RKO (cell line): ENCODE data around the gene GOT2.
"Not testable (repeated sequence)": the region's sequence is repeated elsewhere in the genome, so short reads cannot be mapped to it uniquely, and the experiment has no call there.

Source experiments
- DNase-seq: peaks from one replicate; pipeline ENCODE4 v3.0.0-alpha.2; 2016; ENCODE audit warnings: low spot score

The GOT2 gene

DNA sequence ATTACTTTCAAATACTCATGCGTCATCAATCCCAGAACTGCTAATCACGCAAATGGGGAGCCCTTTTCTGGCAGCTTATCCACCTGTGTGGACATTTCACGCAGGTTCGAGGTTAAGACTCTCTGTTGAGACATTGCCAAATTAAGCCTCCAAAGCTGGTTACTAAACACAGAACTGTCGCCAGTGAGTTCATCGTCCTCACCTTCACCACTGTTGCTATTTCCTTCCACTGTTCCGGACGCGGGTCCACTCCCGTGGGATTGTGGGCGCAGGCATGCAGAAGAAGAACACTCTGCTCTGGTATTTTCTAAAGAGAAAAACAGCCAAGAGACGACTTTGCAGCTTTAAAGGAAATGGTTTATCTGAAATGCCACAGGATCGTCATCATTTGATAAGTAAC lies 16.1 kb downstream of the GOT2 start:
- DNase-seq, result no peak

DNA sequence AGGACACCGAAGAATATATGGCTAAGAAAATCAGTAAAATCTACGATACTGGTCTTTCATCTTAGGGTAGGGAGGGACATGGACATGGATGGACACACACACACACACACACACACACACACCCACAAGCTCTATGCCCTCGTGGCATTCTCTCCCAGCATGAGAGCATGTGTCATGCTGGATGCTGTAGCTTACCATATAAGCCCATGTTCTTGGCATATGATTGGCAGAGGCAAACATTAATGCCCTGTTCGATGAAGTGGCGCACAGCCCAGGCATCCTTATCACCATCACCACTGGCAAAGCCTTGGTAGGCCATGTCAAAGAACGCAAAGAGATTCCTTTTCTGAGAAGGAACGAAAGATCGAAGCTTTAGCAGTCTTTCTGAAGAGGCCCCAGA lies 17.6 kb downstream of the GOT2 start:
- DNase-seq, result no peak

DNA sequence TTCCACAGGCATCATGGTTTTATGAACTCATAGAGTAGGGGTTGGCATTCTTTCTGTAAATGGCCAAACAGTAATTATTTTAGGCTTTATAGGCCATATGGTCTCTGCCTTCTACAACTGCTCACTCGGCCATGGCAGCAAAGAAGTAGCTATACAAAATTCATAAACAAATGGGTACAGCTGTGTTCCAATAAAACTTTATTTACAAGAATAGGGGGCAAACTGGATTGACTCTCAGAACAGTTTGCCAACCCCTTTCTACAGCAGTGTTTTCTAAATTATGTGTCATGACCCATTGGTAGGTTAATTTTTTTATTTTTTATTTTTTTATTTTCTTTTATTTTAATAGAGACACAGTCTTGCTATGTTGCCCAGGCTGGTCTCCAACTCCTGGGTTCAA lies 20.4 kb downstream of the GOT2 start:
- no peak for DNase-seq

DNA sequence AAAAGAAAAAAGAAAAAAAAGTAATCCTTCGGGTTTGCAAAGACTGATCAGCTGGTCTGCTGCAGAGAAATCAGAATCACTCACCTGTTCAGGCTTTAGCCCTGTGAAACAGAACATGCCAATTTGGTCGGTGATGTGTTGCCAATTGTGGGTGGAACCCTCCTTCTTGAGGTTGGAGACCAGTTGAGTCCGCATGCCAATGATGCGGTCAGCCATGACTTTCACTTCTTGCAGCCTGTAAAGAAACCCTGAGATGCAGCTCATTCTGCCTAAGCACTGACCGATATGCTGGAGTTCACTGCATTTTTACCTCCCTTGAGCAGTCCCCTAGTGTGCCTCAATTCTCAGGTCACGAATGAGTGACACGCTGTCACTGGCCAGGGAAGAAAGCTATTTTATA lies 24.8 kb downstream of the GOT2 start:
- no peak for DNase-seq

DNA sequence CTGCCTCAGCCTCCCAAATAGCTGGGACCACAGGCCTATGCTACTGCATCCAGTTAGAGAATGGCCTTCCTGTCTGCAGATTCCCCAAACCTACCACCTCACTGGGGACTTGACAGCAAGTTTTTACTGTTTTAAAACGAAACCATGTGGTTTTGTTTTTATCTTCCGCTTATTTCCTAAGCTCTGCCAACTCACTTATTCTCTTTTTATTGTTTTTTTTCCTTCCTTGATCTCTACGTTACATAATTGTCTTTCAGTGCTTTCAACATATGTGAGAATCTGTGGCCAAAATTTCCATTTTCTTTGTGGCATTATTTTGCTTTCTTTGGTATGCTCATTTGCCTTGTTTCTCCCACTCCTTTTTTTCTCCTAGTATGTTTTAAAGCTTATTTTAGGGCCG lies 35.0 kb downstream of the GOT2 start:
- DNase-seq, result no peak

DNA sequence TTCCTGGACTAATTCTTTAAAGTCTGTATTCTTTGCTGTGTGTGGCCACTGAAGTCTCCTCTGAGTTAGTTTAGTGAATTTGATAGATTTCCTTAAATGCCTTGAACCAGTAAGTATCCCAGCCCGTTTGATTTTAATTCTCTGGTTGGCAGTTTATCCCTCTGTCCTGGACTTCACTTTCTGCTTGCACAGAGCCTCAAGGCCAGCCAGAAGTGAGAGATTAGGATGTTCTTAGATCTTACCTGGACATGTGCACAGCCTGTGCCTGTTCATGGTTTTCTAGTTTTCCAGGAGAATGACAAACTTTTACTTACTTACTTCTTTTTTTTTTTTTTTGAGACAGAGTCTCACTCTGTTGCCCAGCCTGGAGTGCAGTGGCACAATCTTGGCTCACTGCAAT lies 38.7 kb downstream of the GOT2 start:
- no peak for DNase-seq

DNA sequence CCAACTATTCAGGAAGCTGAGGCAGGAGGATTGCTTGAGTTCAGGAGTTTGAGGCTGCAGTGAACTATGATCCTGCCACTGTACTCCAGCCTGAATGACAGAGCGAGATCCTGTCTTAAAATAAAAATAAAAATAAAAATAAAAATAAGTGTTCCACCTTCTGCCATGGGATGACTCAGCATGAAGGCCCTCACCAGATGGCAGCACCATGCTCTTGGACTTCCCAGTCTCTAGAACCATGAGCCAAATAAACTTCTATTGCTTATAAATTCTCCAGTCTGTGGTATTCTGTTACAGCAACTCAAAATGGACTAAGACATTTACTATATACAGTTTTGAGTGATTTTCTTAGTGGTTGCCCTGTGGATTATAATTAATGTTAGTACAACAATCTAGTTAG lies 41.7 kb downstream of the GOT2 start:
- no peak for DNase-seq

DNA sequence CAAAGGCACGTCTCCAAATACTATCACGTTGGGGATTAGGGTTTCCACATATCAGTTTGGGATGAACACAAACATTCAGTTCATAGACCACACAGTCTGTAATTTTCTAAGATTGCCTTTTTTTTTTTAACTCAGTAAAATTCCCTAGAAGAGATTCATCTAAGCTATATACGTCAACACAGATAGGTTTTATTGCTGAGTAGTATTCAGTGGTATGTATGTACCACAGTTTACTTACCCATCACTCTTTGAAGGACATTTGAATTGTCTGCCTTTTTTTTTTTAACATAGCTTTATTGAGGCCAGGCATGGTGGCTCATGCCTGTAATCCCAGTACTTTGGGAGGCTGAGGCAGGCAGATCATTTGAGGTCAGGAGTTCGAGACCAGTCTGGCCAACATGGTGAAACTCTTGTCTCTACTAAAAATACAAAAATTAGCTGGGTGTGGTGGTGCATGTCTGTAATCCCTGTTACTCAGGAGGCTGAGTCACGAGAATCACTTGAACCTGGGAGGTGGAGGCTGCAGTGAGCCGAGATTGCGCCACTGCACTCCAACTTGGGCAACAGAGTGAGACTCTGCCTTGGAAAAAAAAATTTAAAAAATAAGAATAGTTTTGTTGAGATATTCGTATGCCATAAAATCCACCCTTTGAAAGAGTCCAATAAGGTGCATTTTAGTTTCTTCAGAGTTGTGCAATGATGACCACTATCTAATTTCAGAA lies 47.0 kb downstream of the GOT2 start:
- peak; percentile 29 for DNase-seq

DNA sequence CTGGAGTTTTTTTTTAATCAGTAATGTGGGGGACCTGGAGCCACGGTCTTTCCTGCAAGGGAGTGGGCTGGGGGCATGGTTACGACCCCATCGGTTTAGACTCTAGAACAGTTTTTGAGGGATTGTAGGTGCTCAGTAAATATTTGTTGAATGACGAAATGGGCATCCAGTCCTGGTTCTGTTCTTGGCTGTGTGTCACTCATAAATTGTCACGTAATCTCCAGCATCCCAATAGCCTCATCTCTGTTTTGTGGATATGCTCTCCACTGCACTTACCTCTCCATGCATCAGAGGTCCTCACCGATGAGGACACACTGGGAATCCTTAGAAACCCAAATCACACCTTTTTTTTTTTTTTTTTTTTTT lies 49.0 kb downstream of the GOT2 start:
- DNase-seq, result no peak

DNA sequence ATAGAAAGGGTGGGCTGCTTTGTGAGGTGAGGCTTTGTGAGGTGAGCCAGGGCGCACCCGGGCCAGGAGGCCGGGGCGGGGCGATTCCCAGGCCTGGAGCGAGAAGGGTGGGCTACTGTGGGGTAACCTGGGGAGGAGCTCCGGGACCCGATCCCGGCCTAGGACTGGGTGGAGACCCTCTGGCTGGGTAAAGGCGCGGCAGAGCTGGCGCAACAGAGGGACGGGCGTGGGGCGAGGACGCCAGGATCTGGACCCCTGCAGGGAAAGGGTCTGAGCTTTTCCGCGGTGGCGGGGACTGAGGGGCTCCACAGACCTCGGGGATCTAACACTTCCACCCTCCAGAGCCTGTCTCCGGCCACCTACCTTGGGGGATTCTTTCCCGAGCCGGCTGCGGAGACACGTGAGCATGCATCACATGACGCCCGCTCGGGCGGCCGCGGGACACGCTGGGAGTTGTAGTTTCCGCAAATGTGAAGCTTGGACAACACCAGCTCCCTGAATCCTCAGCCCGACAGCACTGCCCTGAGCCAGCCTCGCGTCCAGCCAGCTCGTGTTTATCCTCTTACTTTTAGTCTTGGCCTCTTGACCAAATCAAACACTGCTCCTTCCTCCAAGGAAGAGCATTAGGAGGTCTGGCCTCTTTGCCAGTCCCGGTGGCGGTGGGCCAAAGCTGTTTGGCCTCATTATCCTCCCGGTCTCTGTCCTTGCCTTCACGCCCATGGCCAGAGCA lies 49.6 kb downstream of the GOT2 start, which contains the start of gene SLC38A7:
TSS of gene SLC38A7 (minus strand) at position 417 of the 730 bp plus-strand sequence. CDS start 4,644 bp downstream, outside the sequence.
- DNase-seq, result peak; percentile 84

DNA sequence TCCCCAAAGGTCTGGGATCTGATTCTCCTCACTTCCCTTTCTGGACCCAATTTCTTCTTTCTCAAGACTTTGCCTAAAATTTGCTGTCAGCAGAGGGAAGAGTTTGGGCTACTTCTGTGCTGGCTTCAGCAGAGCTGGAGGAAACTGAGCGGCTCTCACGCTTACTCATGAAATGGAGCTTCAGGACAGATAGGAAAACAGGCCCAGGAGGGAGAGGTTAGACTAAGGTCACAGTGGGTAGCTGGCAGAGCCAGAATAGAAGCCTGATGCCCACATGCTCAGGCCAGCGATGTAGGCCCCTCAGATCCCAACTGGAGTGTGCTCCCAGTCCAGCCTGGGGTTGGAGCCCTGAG lies 50.1 kb downstream of the GOT2 start:
- DNase-seq, result peak; percentile 48

DNA sequence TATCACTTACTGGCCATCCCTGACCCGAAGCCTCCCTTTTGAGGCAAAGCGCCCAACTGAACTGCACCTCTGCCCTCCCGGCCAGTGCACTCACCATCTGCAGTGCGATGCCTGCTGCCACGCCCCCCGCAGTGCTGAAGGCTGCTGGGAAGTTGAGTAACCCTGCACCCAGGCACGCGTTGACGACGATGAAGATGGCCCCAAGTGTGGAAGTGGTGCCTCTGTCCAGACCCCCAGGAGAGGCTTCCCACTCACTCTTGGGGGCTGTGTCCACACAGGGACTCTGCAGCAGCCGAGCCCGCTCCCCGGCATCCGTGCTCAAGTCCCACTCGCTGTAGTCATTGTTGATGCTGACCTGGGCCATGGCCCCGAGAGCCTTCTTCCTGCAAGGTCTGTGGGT lies 54.4 kb downstream of the GOT2 start:
- DNase-seq, result no peak

DNA sequence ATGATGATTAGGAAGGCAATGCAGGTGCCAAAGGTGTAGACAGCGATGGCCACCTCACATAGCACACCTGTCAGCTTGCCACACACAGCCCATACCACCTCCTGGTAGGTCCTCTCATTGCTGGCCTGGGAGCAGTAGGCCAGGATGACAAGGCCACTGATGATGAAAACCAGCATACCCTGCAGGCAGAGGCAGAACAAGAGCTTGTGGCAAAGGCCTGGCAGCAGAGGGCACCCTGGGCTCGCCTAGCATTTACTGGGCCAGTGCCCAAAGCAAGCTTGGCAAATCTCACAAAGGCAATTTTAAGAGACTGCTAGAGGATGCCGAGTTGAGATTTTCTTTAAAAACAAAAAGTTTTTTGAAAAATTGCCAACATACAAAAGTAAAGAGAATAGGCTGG lies 55.4 kb downstream of the GOT2 start:
- peak; percentile 49 for DNase-seq

DNA sequence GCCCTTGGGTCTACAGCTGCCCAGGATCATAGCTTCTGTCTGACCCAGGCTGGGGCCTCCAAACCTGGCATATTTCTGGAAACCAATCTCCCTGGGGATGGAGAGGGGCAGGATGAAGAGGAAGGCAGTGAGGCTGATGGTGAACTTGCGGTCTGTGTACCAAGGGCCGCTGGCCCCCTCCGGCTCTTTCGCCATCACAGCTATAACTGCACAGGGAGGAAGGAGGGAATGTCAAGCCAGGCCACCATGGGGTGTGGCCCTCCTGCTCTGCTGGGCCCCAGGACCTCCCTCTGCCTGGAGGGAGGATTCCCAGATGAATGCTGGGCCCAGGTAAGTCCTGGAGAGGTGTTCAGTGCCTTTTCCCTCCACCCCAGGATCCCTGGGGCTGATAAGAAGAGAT lies 55.8 kb downstream of the GOT2 start:
- DNase-seq, result no peak

DNA sequence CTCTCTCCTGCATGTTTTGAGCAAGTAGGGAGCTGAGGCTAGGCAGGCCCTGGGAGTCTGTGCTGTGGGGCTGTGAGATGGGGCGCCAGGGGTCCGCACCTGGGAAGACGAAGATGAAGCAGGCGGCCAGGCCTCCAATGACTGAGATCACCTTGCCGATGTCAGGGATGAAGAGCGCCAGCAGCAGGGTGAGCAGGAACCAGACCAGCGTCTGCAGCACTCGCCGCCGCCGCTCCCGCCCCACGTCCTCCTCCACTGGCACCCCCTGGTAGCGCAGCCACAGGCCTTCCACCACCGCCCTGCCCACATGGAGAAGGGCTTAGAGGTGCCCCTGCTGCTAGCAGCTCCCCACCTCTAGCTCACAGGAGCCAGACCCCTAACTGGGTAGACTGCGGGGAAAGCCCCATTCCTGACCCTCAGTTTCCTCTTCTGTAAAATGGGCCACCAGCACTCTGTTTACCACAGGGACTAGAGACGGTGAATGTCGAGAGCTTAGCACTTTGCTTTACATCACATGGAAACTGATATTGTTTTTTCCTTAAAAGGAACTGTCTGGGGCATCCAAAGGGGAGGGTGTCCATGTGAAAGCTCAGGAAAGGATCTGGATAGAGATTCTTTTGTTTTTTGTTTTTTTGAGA lies 63.1 kb downstream of the GOT2 start:
- DNase-seq, result no peak

DNA sequence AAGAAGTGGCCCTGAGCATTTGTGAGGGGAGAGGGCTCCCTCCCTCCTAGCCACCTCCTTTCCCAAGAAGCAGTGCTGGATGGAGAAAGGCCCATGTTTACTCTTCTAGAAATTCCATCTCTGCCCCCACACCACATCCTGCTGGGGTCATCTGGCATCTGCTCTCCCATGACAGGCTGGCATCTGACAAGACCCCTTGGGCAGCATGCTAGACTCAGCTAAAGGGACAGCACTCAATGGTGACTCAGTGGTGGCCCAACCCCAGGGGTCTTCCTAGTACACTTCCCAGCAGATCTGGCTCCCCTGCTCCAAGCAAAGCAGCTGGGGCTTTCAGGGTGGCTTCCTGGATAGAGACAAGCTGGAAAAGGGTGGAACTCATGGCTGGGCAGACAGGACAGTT lies 63.9 kb downstream of the GOT2 start:
- DNase-seq, result no peak

DNA sequence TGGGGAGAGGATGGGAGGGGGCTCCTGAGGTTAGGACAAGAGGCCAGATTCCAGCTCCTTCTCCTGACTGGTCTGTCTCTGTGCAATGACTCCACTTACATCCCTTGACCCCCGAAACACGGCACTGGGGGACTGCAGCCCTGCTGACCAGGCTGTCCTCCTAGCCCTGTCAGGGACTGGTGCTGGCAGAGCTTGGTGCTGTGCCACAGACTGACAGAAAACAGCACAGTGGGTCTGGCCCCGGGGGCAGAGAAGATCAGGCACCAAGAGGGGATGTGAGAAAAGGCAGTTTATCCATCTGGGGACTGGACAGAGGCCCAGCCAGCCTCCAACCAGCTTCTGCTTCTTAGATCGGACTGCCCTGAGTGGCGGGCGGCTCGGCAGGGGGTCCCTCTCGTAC lies 68.9 kb downstream of the GOT2 start:
- no peak for DNase-seq

DNA sequence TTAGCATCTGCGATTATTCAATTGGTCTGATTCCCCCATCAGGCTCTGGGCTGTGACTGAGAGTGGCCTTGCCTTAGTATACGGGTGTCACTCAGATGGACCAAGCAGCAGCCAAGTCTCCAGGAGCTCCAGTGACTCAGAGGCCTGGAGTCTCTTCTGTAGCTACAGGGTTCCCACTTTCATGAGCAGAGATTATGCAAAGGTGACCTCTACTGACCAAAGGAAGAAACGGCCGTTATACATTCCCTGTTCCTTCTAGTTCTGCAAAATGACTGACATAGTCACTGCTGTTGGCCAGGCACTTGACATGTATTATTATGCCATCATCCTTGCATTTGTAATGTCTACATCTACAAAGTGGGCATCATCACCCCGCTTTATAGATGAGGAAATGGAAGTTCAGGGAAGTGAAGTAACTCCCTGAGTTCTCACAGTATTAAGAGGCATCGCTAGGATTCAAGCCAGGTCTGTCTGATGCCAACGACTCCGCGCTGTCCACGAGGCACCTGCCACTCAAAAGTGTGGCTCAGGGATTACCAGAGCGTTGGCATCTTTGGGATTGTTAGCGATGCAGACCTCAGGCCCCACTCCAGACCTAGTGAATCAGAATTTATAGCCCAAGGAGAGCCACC lies 72.8 kb downstream of the GOT2 start:
- peak; percentile 95 for DNase-seq

DNA sequence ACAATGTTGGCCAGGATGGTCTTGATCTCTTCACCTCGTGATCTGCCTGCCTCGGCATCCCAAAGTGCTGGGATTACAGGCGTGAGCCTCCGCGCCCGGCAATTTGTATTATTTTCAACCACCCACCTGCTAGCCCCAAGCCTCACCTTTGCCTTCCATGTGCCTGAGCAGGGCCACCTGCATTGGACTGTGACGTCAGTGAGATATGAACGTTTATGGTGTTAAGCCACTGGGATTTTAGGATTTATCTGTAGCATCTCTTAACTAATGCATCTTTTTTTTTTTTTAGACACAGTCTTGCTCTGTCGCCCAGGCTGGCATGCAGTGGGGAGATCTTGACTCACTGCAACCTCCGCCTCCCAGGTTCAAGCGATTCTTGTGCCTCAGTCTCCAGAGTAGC lies 74.2 kb downstream of the GOT2 start:
- not testable (repeated sequence) for DNase-seq

DNA sequence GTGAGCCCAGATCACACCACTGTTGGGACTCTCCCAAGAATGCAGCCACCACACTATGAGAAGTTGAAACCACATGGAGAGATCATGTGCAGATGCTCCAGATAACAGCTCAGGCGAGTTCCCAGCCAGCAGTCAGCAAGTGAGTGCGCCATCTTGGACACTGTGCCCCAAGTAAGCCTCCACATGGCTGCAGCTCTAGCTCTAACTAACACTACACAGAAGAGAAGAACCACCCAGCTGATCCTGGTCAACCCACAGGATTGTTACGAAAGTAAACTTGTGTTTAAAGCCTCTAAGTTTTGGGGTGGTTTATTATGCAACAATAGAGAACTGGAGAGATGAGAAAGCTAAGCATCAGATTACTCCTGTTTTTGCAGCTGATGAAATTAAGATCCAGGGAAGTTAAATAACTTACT lies 75.3 kb downstream of the GOT2 start:
- no peak for DNase-seq
